Measurements from ENCODE around the gene LAYN. TPM values are rescaled to one million over a fixed set of nuclear protein-coding genes. Genes with fewer than 3 reads are reported as not detected.

Gene LAYN
- total and polyA plus RNA-seq, 9 of the 15 experiments (the other 6 are each of a cell fraction or from before 2014, with no cell fraction given), result not detected

- H3K36me3 ChIP-seq (ENCODE audit: control insufficient read depth, insufficient read depth, low read length), result no peaks in the 10 kb centered on the region
- no peak overlapping the region for H3K27ac ChIP-seq (ENCODE audit: extremely low read depth, low read depth, low read length)
- TF ChIP-seq BMI1 (IDR thresholded peaks at IDR 0.05; ENCODE audit: low read length) (no peak), ZNF644 (tag; IDR thresholded peaks at IDR 0.05; ENCODE audit: low read depth) (no peak), ESRRA (IDR thresholded peaks at IDR 0.05; ENCODE audit: borderline replicate concordance, low read depth) (no peak), BRF2 (IDR thresholded peaks at IDR 0.05; ENCODE audit: borderline replicate concordance, insufficient read depth, insufficient read length) (no peak), FOSL1 (tag; conservative IDR thresholded peaks at IDR 0.05) (no peak), DLX4 (CRISPR knock-in tag; IDR thresholded peaks at IDR 0.05) (no peak), XRCC3 (IDR thresholded peaks at IDR 0.05) (no peak), ZNF655 (CRISPR knock-in tag; IDR thresholded peaks at IDR 0.05) (no peak), NCOA1 (IDR thresholded peaks at IDR 0.05; ENCODE audit: low read depth) (no peak), ZNF384 (IDR thresholded peaks at IDR 0.05; ENCODE audit: low read depth, low read length) (no peak)
- H3K4me1 ChIP-seq (replicated peaks in 1 of 2; ENCODE audit: control insufficient read depth in 2 of 2, insufficient read depth in 2 of 2, low read length in 2 of 2), result no peaks in the 10 kb centered on the region
- H3K9me3 ChIP-seq (replicated peaks; ENCODE audit: control insufficient read depth, insufficient read depth, low read depth, low read length), result no peaks in the 10 kb centered on the region
- no peak overlapping the region for H3K4me2 ChIP-seq (ENCODE audit: insufficient read depth, low read length)
- in situ Hi-C loops (cut with MboI) (no loop called here), intact Hi-C loops (cut with micrococcal nuclease) (no loop called here)
- ChIA-PET POLR2A (no interaction called here), CTCF (ENCODE audit: low intra/inter-chr PET ratio) (no interaction called here)
- no peaks in the 10 kb centered on the region for H3K79me2 ChIP-seq (ENCODE audit: control insufficient read depth, insufficient read depth, low read length)
- no peaks in the 10 kb centered on the region for H3K9me1 ChIP-seq (ENCODE audit: control insufficient read depth, insufficient read depth, low read length)
- ATAC-seq (no peak), FAIRE-seq (no peak), DNase-seq (ENCODE audit: extremely low read depth in 1 of 4, low spot score in 3 of 4) (no peak)
- no peak overlapping the region for H2AFZ ChIP-seq (ENCODE audit: low read depth, low read length)
- H3K27me3 ChIP-seq (ENCODE audit: control insufficient read depth in 2 of 2, insufficient read depth in 2 of 2, low read length in 2 of 2), result no peaks in the 10 kb centered on the region
- 12% methylated on average over 4 of the region's 4 CpGs for WGBS (ENCODE audit: insufficient coverage, low coverage, missing lambda C conversion rate)
- H3K4me3 ChIP-seq, result no peak overlapping the region
- no TSS peak for BruUV-seq (replicated peaks)
- H4K20me1 ChIP-seq (replicated peaks; ENCODE audit: control insufficient read depth, insufficient read depth, low read length), result no peaks in the 10 kb centered on the region
- H3K9ac ChIP-seq (ENCODE audit: insufficient read depth in 1 of 2, low read depth in 2 of 2, low read length in 2 of 2), result no peak overlapping the region
Observed at GRCh38 chr11:111582881-111583280, 42.4 kb downstream of the LAYN start.

All from K562 (cell line).